GM18909 (cell line): Measurements from ENCODE around the gene RALGAPB.

Source experiments
- ATAC-seq: cut with Tn5 transposase; IDR thresholded peaks from one replicate; pipeline ENCODE4 v1.9.1; 2021; ENCODE audit warnings: mild to moderate bottlenecking; ENCODE audit not compliant: unreplicated experiment, poor library complexity

The RALGAPB gene

GRCh38 chr20:38543014-38543906, 70.6 kb downstream of the RALGAPB start:
- ATAC-seq: no peak

- ATAC-seq: no peak
These were observed 73.1 kb downstream of the RALGAPB start for GRCh38 chr20:38545771-38546170.

- ATAC-seq: no peak
These were observed 74.8 kb downstream of the RALGAPB start for GRCh38 chr20:38547288-38548085.

GRCh38 chr20:38548356-38549083, 75.9 kb downstream of the RALGAPB start:
- no peak for ATAC-seq

- no peak for ATAC-seq
These were observed 77.6 kb downstream of the RALGAPB start for GRCh38 chr20:38550274-38550673.

- no peak for ATAC-seq
These were observed 78.5 kb downstream of the RALGAPB start for GRCh38 chr20:38551056-38551626.

GRCh38 chr20:38554986-38555385, 82.3 kb downstream of the RALGAPB start:
- no peak for ATAC-seq

- ATAC-seq: no peak
These were observed 82.8 kb downstream of the RALGAPB start for GRCh38 chr20:38555395-38555794.

- no peak for ATAC-seq
These were observed 84.5 kb downstream of the RALGAPB start for GRCh38 chr20:38557174-38557573.

- no peak for ATAC-seq
These were observed 86.1 kb downstream of the RALGAPB start for GRCh38 chr20:38558596-38559360.

GRCh38 chr20:38559764-38560163, 87.1 kb downstream of the RALGAPB start:
- no peak for ATAC-seq

- no peak for ATAC-seq
These were observed 91.3 kb downstream of the RALGAPB start for GRCh38 chr20:38563802-38564431.

GRCh38 chr20:38564680-38565079, 92.0 kb downstream of the RALGAPB start:
- ATAC-seq: no peak

GRCh38 chr20:38566036-38566598, 93.5 kb downstream of the RALGAPB start:
- no peak for ATAC-seq

- no peak for ATAC-seq
These were observed 97.3 kb downstream of the RALGAPB start for GRCh38 chr20:38569747-38570525.

- ATAC-seq: no peak
These were observed 100.8 kb downstream of the RALGAPB start for GRCh38 chr20:38573413-38573812.

- ATAC-seq: no peak
These were observed 106.7 kb downstream of the RALGAPB start for GRCh38 chr20:38579219-38579910.

- no peak for ATAC-seq
These were observed 107.3 kb downstream of the RALGAPB start for GRCh38 chr20:38579921-38580320.
